Prostate gland (tissue), 2 donors: ENCODE measurements around the gene IL16.

Experiments used
- POLR2AphosphoS5 ChIP-seq: sonication (generic); formaldehyde crosslinking; IDR thresholded peaks from one replicate; pipeline ENCODE4 v1.6.1; 2017; ENCODE audit warnings: antibody characterized with exemption
- TF ChIP-seq, protein P1 (sequence below), 4 experiments: fragments of 200-600 bp in 2 of 4; fragments of 450-650 bp in 2 of 4; sonication (generic) in 2 of 4; IDR thresholded peaks; 1 replicate in 3 of 4; 2 replicates in 1 of 4; pipeline ENCODE4 v1.5.1; 2016 to 2019; ENCODE audit warnings: antibody characterized with exemption in 4 of 4, mild to moderate bottlenecking in 2 of 4, moderate library complexity in 2 of 4

DNA sequence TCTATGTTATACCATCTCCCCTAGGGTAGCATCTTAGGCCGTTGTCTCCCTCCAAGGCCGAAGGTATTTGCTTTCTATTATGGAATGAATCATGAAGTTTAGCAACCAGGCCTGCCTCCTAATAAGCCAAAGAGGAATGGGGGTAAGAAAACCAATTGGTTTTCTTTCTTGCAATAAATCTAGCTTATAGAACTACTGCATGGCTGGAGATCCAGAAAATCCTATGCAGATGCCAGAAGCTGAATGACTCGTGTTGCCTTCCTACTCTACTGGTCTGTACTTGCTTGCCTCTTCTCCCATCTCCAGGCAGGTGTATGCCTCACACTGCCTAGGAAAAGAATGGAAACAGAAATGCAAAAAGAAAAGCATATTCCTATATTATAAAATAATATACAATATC is 31.1 kb upstream of the IL16 start:
- TF ChIP-seq, protein P1, sequence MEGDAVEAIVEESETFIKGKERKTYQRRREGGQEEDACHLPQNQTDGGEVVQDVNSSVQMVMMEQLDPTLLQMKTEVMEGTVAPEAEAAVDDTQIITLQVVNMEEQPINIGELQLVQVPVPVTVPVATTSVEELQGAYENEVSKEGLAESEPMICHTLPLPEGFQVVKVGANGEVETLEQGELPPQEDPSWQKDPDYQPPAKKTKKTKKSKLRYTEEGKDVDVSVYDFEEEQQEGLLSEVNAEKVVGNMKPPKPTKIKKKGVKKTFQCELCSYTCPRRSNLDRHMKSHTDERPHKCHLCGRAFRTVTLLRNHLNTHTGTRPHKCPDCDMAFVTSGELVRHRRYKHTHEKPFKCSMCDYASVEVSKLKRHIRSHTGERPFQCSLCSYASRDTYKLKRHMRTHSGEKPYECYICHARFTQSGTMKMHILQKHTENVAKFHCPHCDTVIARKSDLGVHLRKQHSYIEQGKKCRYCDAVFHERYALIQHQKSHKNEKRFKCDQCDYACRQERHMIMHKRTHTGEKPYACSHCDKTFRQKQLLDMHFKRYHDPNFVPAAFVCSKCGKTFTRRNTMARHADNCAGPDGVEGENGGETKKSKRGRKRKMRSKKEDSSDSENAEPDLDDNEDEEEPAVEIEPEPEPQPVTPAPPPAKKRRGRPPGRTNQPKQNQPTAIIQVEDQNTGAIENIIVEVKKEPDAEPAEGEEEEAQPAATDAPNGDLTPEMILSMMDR (IDR thresholded peaks at IDR 0.05), result no peak
- TF ChIP-seq POLR2AphosphoS5, result no peak
